ENCODE results near the gene KANK4.

KANK4 gene

GRCh38 chr1:62355095-62355494, 35.9 kb upstream of the KANK4 start:
- no peak for TF ChIP-seq REST (IDR thresholded peaks at IDR 0.05; ENCODE audit: low read depth)
- no peak for TF ChIP-seq FOXM1 (IDR thresholded peaks at IDR 0.05; ENCODE audit: borderline replicate concordance, low read depth)
- no peak for TF ChIP-seq ZBTB7A (IDR thresholded peaks at IDR 0.05; ENCODE audit: low read depth)
- TF ChIP-seq USF1 (IDR thresholded peaks at IDR 0.05), result no peak
- TF ChIP-seq CEBPB (IDR thresholded peaks at IDR 0.05), result no peak
- TF ChIP-seq EP300 (IDR thresholded peaks at IDR 0.05; ENCODE audit: borderline replicate concordance), result no peak
- no peak for TF ChIP-seq YY1 (IDR thresholded peaks at IDR 0.05; ENCODE audit: low read depth)
- TF ChIP-seq TCF12 (IDR thresholded peaks at IDR 0.05; ENCODE audit: low read depth), result no peak
- no peak for TF ChIP-seq TAF1 (IDR thresholded peaks at IDR 0.05; ENCODE audit: low read depth)
- TF ChIP-seq NFIC (IDR thresholded peaks at IDR 0.05), result no peak
- TF ChIP-seq TEAD4 (IDR thresholded peaks at IDR 0.05), result no peak
- no peak for TF ChIP-seq EGR1 (IDR thresholded peaks at IDR 0.05)
- no peak for TF ChIP-seq RAD21 (IDR thresholded peaks at IDR 0.05; ENCODE audit: low read depth)
- no peak for TF ChIP-seq CREB1 (IDR thresholded peaks at IDR 0.05; ENCODE audit: low read depth)
- TF ChIP-seq MAX (IDR thresholded peaks at IDR 0.05), result no peak

GRCh38 chr1:62353853-62354252, 34.6 kb upstream of the KANK4 start:
- TF ChIP-seq REST (IDR thresholded peaks at IDR 0.05; ENCODE audit: low read depth) (no peak), TCF12 (IDR thresholded peaks at IDR 0.05; ENCODE audit: low read depth) (no peak), NFIC (IDR thresholded peaks at IDR 0.05) (no peak), EGR1 (IDR thresholded peaks at IDR 0.05) (no peak), USF1 (IDR thresholded peaks at IDR 0.05) (no peak), RAD21 (IDR thresholded peaks at IDR 0.05; ENCODE audit: low read depth) (no peak), CREB1 (IDR thresholded peaks at IDR 0.05; ENCODE audit: low read depth) (no peak), CEBPB (IDR thresholded peaks at IDR 0.05) (no peak)

GRCh38 chr1:62352387-62352786, 33.2 kb upstream of the KANK4 start:
- TF ChIP-seq CREB1 (IDR thresholded peaks at IDR 0.05; ENCODE audit: low read depth) (no peak), TEAD4 (IDR thresholded peaks at IDR 0.05) (no peak), EP300 (IDR thresholded peaks at IDR 0.05; ENCODE audit: borderline replicate concordance) (no peak), ZBTB7A (IDR thresholded peaks at IDR 0.05; ENCODE audit: low read depth) (no peak), USF1 (IDR thresholded peaks at IDR 0.05) (no peak), EGR1 (IDR thresholded peaks at IDR 0.05) (no peak), FOXM1 (IDR thresholded peaks at IDR 0.05; ENCODE audit: borderline replicate concordance, low read depth) (no peak), TAF1 (IDR thresholded peaks at IDR 0.05; ENCODE audit: low read depth) (no peak), RAD21 (IDR thresholded peaks at IDR 0.05; ENCODE audit: low read depth) (no peak)

- TF ChIP-seq NFIC (IDR thresholded peaks at IDR 0.05) (no peak), RAD21 (IDR thresholded peaks at IDR 0.05; ENCODE audit: low read depth) (no peak), REST (IDR thresholded peaks at IDR 0.05; ENCODE audit: low read depth) (no peak), CEBPB (IDR thresholded peaks at IDR 0.05) (no peak), MAX (IDR thresholded peaks at IDR 0.05) (no peak), TEAD4 (IDR thresholded peaks at IDR 0.05) (no peak), EP300 (IDR thresholded peaks at IDR 0.05; ENCODE audit: borderline replicate concordance) (no peak), YY1 (IDR thresholded peaks at IDR 0.05; ENCODE audit: low read depth) (no peak), ZBTB7A (IDR thresholded peaks at IDR 0.05; ENCODE audit: low read depth) (no peak), EGR1 (IDR thresholded peaks at IDR 0.05) (no peak), CREB1 (IDR thresholded peaks at IDR 0.05; ENCODE audit: low read depth) (no peak), FOXM1 (IDR thresholded peaks at IDR 0.05; ENCODE audit: borderline replicate concordance, low read depth) (no peak), TAF1 (IDR thresholded peaks at IDR 0.05; ENCODE audit: low read depth) (no peak), USF1 (IDR thresholded peaks at IDR 0.05) (no peak), TCF12 (IDR thresholded peaks at IDR 0.05; ENCODE audit: low read depth) (no peak)
Observed at GRCh38 chr1:62349470-62350233, 30.4 kb upstream of the KANK4 start.
